ENCODE measurements around the gene TSPY8.
"Not testable (repeated sequence)": the region's sequence is repeated elsewhere in the genome, so short reads cannot be mapped to it uniquely, and the experiment has no call there.

DNA sequence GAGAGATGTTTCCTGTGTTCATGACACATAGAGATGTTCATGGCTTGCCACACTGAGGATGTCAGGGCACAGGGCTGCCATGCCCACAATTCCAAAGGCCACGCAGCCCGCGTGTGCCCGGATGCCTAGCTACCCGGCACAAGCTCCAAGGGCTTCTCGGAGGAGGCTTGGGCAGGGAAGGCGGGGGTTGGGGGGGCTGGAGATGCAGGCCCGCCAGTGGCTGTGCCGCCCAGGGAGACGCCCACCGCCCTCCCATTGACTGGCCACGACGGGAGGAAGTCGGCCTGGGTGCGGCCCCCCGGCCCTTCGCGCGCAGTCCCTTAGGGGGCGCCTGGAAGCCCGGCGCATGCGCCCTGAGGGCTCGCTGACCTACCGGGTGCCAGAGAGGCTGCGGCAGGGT lies 20.4 kb upstream of the TSPY8 start, which contains the start of gene TSPY4:
- TF ChIP-seq PATZ1 (CRISPR knock-in tag; IDR thresholded peaks at IDR 0.05; ENCODE audit: borderline replicate concordance); ESRRG (CRISPR knock-in tag; IDR thresholded peaks at IDR 0.05); SNAI2 (CRISPR knock-in tag; IDR thresholded peaks at IDR 0.05): not testable (repeated sequence)
- TF ChIP-seq, protein P1, sequence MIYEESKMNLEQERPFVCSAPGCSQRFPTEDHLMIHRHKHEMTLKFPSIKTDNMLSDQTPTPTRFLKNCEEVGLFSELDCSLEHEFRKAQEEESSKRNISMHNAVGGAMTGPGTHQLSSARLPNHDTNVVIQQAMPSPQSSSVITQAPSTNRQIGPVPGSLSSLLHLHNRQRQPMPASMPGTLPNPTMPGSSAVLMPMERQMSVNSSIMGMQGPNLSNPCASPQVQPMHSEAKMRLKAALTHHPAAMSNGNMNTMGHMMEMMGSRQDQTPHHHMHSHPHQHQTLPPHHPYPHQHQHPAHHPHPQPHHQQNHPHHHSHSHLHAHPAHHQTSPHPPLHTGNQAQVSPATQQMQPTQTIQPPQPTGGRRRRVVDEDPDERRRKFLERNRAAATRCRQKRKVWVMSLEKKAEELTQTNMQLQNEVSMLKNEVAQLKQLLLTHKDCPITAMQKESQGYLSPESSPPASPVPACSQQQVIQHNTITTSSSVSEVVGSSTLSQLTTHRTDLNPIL (CRISPR knock-in tag; IDR thresholded peaks at IDR 0.05; ENCODE audit: low read depth), result not testable (repeated sequence)
